PC-9 (cell line): ENCODE measurements around the gene DDX23.

Experiments used
- EZH2 ChIP-seq: fragments of 200-600 bp; sonication (generic); IDR thresholded peaks from 2 replicates; pipeline ENCODE4 v1.8.0; 2017; ENCODE audit warnings: antibody characterized with exemption, low read depth
- TF ChIP-seq, protein P1 (sequence below): fragments of 200-600 bp; sonication (generic); conservative IDR thresholded peaks from 2 replicates; pipeline ENCODE4 v1.6.1; 2017; ENCODE audit warnings: mixed run types, antibody characterized with exemption, mild to moderate bottlenecking, moderate library complexity

- TF ChIP-seq, protein P1, sequence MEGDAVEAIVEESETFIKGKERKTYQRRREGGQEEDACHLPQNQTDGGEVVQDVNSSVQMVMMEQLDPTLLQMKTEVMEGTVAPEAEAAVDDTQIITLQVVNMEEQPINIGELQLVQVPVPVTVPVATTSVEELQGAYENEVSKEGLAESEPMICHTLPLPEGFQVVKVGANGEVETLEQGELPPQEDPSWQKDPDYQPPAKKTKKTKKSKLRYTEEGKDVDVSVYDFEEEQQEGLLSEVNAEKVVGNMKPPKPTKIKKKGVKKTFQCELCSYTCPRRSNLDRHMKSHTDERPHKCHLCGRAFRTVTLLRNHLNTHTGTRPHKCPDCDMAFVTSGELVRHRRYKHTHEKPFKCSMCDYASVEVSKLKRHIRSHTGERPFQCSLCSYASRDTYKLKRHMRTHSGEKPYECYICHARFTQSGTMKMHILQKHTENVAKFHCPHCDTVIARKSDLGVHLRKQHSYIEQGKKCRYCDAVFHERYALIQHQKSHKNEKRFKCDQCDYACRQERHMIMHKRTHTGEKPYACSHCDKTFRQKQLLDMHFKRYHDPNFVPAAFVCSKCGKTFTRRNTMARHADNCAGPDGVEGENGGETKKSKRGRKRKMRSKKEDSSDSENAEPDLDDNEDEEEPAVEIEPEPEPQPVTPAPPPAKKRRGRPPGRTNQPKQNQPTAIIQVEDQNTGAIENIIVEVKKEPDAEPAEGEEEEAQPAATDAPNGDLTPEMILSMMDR = no peak
- TF ChIP-seq EZH2 = no peak
These were observed 5.5 kb upstream of the DDX23 start for GRCh38 chr12:48857278-48857994.
